ENCODE results near the gene ZNF385A. TPM values are rescaled to one million over a fixed set of nuclear protein-coding genes. Genes with fewer than 3 reads are reported as not detected.
A peak's percentile ranks its signal among the peaks of the same experiment; 100 is the strongest.

The ZNF385A gene
- total RNA-seq, 1 donor from 2014 or later, result 15.6 TPM

DNA sequence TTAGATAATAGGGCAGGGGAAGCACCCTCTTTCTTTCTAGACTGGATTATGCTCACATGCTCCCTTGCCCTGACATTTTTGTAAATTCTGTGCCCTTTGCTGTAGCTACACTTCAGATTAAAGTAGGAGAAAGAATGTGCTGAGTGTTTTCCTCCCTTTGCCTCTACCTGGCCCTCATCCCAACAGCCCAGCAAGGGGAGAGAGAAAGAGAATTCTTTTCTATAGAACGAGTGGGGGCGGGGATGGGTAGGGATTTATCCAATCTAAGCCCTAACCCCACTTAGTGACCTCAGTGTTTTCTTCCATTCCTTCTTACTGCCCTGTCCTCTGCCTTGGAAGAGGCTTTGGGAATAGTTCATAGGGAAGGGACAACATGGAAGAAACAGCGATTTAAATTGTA lies 33.8 kb downstream of the ZNF385A start:
- H3K4me1 Mint-ChIP-seq (ENCODE audit: unreplicated experiment), result peaks cover 26% of the 10 kb centered on the region
- H3K4me3 Mint-ChIP-seq (ENCODE audit: unreplicated experiment), result no peak overlapping the region
- TF ChIP-seq CTCF (IDR thresholded peaks at IDR 0.05; ENCODE audit: unreplicated experiment), result no peak
- H3K36me3 Mint-ChIP-seq (ENCODE audit: low read depth, unreplicated experiment), result peaks cover 21% of the 10 kb centered on the region
- no peaks in the 10 kb centered on the region for H3K9me3 Mint-ChIP-seq (ENCODE audit: unreplicated experiment)
- no peak overlapping the region for H3K27ac Mint-ChIP-seq (ENCODE audit: unreplicated experiment)
- H3K27me3 Mint-ChIP-seq (ENCODE audit: unreplicated experiment), result peaks cover 9% of the 10 kb centered on the region
- DNase-seq (ENCODE audit: low spot score), result no peak

DNA sequence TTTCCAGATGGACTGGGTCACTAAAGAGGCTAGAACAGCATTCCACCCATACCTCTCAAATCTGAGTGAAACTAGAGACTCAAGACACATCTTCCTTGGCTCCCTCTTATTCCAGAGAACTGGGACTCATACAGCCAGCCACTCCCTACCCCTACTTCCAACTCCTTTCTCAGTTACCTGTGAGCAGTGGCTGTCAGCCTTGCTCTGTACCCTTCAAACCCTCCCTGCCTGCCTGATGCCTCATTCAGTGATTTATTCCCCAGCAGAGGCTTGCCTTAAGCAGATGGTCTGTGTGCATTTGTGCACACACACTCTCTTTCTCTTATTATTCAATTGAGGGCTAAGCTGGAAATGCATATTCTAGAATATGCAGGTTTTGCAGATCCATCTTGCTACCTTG lies 34.9 kb downstream of the ZNF385A start:
- H3K9me3 Mint-ChIP-seq (ENCODE audit: unreplicated experiment), result no peaks in the 10 kb centered on the region
- peaks cover 15% of the 10 kb centered on the region for H3K4me1 Mint-ChIP-seq (ENCODE audit: unreplicated experiment)
- no peak for DNase-seq (ENCODE audit: low spot score)
- H3K4me3 Mint-ChIP-seq (ENCODE audit: unreplicated experiment), result peak overlapping the region; percentile 21
- H3K27me3 Mint-ChIP-seq (ENCODE audit: unreplicated experiment), result peaks cover 5% of the 10 kb centered on the region
- TF ChIP-seq CTCF (IDR thresholded peaks at IDR 0.05; ENCODE audit: unreplicated experiment), result no peak
- peaks cover 27% of the 10 kb centered on the region for H3K36me3 Mint-ChIP-seq (ENCODE audit: low read depth, unreplicated experiment)
- H3K27ac Mint-ChIP-seq (ENCODE audit: unreplicated experiment), result no peak overlapping the region

GRCh38 chr12:54349036-54349435 lies 35.5 kb downstream of the ZNF385A start:
- no peak for DNase-seq (ENCODE audit: low spot score)
- Mint-ChIP-seq H3K27me3 (ENCODE audit: unreplicated experiment) (peaks cover 4% of the 10 kb centered on the region), H3K27ac (ENCODE audit: unreplicated experiment) (no peak overlapping the region), H3K36me3 (ENCODE audit: low read depth, unreplicated experiment) (peaks cover 29% of the 10 kb centered on the region), H3K4me1 (ENCODE audit: unreplicated experiment) (peaks cover 15% of the 10 kb centered on the region), H3K9me3 (ENCODE audit: unreplicated experiment) (no peaks in the 10 kb centered on the region), H3K4me3 (ENCODE audit: unreplicated experiment) (no peak overlapping the region)
- no peak for TF ChIP-seq CTCF (IDR thresholded peaks at IDR 0.05; ENCODE audit: unreplicated experiment)

- peak overlapping the region; percentile 4 for H3K4me3 Mint-ChIP-seq (ENCODE audit: unreplicated experiment)
- peaks cover 37% of the 10 kb centered on the region for H3K36me3 Mint-ChIP-seq (ENCODE audit: low read depth, unreplicated experiment)
- no peak for TF ChIP-seq CTCF (IDR thresholded peaks at IDR 0.05; ENCODE audit: unreplicated experiment)
- no peak for DNase-seq (ENCODE audit: low spot score)
- H3K27ac Mint-ChIP-seq (ENCODE audit: unreplicated experiment), result no peak overlapping the region
- peaks cover 1% of the 10 kb centered on the region for H3K27me3 Mint-ChIP-seq (ENCODE audit: unreplicated experiment)
- H3K9me3 Mint-ChIP-seq (ENCODE audit: unreplicated experiment), result no peaks in the 10 kb centered on the region
- H3K4me1 Mint-ChIP-seq (ENCODE audit: unreplicated experiment), result no peaks in the 10 kb centered on the region
These were observed 42.9 kb downstream of the ZNF385A start for GRCh38 chr12:54341378-54342300.

DNA sequence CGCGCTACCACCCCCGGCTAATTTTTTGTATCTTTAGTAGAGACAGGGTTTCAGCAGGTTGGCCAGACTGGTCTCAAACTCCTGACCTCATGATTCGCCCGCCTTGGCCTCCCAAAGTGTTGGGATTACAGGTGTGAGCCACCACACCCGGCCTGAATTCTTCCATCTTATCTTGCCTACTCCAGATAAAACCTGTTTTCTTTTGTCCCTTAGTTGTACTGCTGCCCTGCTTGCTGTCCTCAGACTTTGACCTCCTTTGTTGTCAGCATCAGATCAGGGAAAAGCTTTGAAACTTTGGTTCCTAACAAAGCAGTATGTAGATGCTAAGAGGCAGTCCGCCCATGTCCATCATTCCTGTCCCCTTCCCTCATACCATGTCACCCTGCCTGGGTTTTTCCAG lies 43.7 kb downstream of the ZNF385A start:
- Mint-ChIP-seq H3K4me1 (ENCODE audit: unreplicated experiment) (no peaks in the 10 kb centered on the region), H3K9me3 (ENCODE audit: unreplicated experiment) (no peaks in the 10 kb centered on the region), H3K36me3 (ENCODE audit: low read depth, unreplicated experiment) (peaks cover 36% of the 10 kb centered on the region), H3K27me3 (ENCODE audit: unreplicated experiment) (peaks cover 1% of the 10 kb centered on the region), H3K27ac (ENCODE audit: unreplicated experiment) (no peak overlapping the region), H3K4me3 (ENCODE audit: unreplicated experiment) (no peak overlapping the region)
- DNase-seq (ENCODE audit: low spot score), result no peak
- TF ChIP-seq CTCF (IDR thresholded peaks at IDR 0.05; ENCODE audit: unreplicated experiment), result no peak
